Stimulated activated CD4-positive, alpha-beta T cell treated with anti-CD3 and anti-CD28 coated beads, Interleukin-1b, Interleukin-23, amount 100 ng/mL, for 1 hour (primary cell): ENCODE data around the gene CAD.
"Not testable (repeated sequence)": the region's sequence is repeated elsewhere in the genome, so short reads cannot be mapped to it uniquely, and the experiment has no call there.

ENCODE experiments used
- DNase-seq, 2 donors: peaks; one replicate each; pipeline ENCODE4 v3.0.0-alpha.2; 2020; ENCODE audit warnings: low read depth in 2 of 2

Gene CAD

GRCh38 chr2:27256855-27257454, 39.8 kb downstream of the CAD start:
- no peak for DNase-seq

GRCh38 chr2:27258051-27258450, 40.9 kb downstream of the CAD start:
- no peak for DNase-seq

DNA sequence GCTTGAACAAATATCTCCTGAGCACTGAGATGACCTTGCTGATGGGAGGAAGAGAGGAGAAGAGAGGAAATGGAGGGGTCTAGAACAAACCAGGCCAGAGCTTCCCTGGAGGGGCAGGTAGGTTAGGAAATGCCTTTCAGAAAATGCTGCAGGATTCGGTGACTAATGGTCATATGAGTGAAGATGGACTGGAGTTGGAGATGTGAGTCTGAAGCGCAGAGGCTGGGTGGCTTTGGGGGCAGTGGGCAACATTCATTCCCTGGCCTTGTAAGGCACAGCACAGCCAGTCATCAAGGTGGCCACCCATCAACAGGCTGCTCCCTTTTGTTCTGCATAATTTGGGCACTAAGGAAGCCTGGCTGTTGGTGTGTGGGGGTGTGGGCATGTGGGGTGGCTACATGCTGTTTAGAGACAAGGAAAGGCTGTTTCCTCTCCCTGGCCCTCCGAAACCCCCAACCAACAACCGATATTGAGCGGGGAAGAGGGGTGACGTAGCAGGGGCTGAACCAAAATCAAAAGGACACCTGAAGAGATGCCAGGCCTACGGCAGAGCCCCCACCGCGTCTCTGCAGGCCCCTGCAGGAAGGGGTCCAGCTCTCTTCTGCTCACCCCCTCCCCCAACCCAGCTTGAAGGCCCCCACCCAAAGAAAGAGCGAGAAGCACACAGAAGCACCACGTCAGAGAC, 44.2 kb downstream of the CAD start:
- DNase-seq = no peak

DNA sequence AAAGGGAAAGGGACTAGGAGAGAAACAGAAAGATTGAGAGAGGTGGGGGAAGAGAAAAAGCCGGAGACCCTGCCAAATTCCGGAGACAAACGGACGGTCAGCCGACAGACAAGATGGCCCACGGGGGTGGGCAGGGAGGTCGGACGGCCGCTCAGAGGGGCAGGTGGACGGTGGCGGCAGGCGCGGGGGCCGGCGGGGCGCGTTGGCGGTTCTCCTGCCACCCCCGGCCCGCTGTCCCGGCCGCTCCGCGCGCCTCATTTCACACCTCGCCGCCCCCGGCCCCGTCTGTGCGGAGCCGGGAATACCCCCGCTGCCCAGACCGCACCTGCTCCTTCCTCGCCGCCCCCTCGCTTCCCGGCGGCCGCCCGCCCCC, 44.7 kb downstream of the CAD start:
- no peak for DNase-seq

DNA sequence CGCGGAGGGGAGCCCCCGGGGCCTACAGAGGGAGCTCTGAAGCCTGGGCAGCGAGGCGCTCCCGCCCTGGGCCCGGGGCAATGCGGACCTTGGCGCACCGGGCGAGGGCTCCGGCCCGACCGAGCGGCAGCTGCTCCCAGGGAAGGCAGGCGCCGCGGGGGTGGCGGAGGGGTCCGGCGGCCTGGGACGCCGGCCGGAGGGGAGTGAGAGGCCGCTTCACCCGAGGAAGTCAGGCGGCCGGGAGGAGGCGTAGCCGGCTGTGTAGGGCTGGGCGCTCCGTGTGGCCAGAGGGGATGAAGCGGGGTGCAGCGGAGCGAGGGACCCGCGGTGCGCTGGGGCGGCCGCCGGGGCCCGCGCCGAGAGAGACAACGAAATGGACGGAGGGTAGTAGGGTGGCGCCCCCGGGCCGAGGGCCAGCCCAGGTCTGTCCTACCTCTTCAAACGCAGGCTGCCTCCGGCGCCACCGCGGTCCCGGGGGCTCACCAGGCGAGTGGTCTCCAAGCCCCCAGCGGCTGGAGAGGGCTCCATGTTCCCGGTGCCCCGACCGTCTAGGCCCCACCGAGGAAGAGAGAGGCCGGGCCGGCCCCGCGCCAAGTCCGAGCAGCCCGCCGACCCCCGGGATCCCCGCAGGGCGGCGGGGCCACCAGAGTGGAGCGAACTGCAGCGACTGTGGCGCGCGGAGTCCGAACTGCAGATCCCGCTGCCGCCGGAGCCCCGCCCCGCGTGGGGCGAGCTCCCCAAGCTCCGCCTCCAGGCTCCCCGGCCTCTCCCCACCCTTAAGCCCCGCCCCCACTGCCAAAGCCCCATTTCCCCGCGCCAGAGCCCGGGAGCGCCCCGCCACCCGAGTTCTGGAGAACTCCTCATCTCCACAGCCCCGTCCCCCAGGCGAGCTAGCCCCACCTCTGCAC, 45.5 kb downstream of the CAD start, which contains the start of gene SLC30A3:
Gene SLC30A3, minus strand, starts transcription at position 669 of the 908 bp plus-strand sequence. Its CDS starts 141 bp downstream, at position 528.
- DNase-seq = peak; percentile 40 to 50

GRCh38 chr2:27263287-27264252, 46.4 kb downstream of the CAD start:
- DNase-seq = no peak

GRCh38 chr2:27264253-27264752, 47.1 kb downstream of the CAD start:
- DNase-seq = no peak

DNA sequence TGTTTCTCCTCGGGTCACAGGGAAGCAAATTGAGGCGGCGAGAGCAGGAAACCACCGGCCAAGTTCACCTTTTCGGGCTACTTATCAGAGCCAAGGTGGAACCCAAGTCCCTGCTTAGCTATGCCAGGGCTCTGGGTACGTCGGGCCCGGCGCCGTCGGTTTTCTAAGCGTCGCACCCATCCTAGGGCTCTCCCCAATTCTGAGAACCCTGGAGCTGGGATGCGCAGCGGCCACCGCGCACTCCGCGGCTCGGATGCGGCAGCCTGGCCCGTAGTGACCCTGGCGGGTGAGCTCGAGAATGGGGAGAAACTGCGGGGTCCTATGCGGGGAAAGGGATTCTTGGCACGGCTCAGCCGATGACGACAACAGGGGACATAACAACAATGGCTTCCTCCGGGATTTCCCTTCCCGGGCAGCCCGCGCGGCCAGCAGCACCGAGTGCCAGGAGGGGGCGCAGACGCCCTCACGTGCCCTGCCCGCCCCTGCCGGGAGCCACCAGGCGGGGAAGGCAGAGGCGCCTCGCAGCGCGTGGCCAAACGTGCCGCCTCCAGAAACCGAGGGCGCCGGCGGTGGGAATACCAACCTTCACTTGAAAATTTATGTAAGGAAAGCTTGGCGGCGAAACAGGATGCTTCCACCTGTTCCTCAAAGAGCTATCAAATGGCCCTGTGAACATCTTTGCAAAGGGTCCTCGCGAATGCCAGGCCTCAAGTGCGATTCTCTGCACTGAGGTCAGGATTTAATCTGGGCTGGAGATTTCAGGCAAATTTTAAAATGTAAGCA, 47.8 kb downstream of the CAD start:
- DNase-seq = peak; percentile 16 to 50

GRCh38 chr2:27265536-27265870, 48.3 kb downstream of the CAD start:
- no peak for DNase-seq

GRCh38 chr2:27268296-27268695, 51.1 kb downstream of the CAD start:
- not testable (repeated sequence) for DNase-seq

GRCh38 chr2:27270131-27270530, 53.0 kb downstream of the CAD start:
- DNase-seq = no peak

DNA sequence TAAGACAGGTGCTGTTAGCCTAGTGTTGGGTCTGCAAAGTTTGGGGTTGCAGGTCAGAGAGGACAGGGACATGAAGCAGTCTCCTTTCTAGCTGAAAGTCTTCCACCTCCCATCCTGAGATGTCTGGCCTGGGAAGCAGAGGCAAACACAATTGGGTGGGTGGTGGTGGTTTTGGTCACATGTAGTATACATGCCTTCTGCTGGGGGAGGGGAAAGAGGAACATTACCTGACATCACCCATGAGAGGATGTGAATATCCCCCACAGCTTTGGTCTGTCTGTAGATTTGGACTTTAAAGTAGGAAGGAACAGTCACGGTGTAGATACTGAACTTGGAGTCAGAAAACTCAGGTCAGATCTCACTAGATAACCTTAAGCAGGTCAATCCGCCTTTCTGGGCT, 53.5 kb downstream of the CAD start:
- no peak for DNase-seq

DNA sequence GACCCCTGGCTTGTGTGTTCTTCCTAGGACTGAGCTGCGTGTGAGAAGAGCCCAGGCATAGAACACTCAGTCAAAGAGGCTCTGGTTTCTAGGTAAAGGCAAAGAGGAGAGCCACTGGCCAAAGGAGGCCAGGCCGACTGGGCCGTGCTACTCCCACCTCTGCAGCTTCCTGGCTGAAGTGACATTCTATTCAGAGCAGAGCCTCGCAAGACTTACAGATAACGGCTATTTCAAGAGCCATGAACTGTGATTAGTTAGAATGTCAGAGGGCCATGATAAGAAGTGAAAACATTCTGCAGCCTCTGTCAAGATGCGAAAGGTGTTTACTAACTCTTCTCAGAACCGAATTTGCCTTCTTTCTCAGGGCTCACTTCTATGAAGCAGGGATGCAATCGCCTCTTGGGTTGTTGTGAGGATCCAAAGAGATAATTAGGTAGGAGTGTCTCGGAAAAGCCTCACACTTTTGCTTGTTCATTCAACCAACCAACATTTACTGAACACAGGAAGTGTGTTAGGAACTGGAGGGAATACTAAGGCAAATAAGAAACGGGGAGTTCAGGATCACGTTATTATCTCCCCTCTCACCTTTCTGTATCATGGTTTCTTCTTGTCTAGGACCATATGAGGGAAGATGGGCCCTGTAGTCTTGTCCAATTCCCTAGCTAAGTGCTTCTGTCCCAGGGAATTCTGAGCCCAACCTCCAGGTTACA, 54.6 kb downstream of the CAD start:
- no peak for DNase-seq

DNA sequence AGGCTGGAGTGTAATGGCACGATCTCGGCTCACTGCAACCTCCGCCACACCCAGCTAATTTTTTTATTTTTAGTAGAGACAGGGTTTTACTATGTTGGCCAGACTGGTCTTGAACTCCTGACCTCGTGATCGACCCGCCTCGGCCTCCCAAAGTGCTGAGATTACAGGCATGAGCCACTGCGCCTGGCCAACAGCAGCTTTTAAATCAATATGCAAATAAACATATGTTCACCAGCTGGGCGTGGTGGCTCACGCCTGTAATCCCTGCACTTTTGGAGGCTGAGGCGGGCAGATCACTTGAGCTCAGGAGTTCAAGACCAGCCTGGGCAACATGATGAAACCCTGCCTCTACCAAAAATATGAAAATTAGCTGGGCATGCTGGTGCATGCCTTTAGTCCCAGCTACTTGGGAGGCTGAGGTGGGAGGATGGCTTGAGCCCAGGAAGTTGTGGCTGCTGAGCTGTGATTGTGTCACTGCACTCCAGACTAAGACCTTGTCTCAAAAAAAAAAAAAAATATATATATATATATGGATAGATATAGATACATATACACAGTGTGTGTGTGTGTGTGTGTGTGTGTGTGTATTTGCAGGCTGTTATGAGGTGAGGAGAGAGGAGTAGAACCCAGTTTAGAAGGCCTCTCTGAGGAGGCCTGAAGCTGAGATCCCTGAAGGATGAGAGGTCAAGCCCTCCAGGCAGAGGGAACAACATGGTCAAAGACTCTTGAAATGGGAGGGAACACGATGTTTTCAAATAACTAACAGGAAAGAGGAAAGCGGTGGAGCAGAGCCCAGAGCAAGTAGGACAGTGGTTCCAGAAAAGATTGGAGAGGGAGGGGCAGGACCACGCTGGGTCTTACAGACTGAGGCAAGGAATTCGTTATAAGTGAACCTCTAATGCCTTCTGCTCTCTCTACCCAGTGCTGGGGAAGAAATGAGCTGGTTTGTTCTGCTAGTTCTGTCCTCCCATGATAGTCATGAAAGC, 55.7 kb downstream of the CAD start:
- DNase-seq = not testable (repeated sequence)

GRCh38 chr2:27275211-27276150, 58.3 kb downstream of the CAD start, which contains the start of gene DNAJC5G:
TSS of gene DNAJC5G (plus strand) at chr2:27275433. CDS start at chr2:27276729, 1,296 bp downstream.
- DNase-seq = no peak

DNA sequence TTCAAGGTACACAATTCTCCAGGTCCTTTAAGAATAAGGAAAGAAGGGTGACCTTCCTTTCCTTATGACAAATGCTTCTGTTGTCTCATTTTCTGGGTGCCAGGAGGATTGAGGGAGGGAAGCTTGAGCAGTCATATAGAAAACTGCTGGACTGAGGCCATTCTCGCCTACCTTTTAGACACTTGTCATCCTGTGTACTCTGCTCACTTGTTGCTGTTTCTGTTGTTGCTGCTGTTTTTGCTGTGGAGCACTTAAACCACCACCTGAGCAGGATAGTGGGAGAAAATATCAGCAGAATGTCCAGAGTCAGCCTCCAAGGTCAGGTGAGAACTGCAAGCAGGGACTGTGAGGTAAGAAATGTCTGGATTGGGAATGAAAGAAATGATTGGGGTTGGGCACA, 60.8 kb downstream of the CAD start:
- DNase-seq = no peak

DNA sequence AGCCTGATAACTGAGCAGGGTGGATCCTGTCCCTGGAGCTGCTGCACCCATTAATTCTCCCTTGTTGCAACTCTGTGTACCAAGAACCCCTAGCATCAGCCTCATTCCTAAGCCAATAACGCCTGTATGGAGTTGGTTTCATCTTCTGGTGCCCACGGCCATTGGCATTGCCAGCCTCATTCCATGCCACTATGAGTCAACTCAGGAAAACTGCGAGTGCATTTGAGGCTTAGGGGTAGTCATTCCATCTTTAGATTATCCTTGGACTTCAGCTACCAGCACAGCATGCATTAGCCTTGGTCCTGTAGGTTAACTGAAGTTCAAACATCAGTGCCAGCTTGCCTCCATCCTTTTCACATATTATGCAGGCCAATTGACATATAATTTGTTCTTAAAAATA, 63.7 kb downstream of the CAD start:
- DNase-seq = no peak
